ENCODE results near the gene CALCR. TPM values are rescaled to one million over a fixed set of nuclear protein-coding genes. Genes with fewer than 3 reads are reported as not detected.

The CALCR gene
- total RNA-seq, 1 donor from 2014 or later: not detected

DNA sequence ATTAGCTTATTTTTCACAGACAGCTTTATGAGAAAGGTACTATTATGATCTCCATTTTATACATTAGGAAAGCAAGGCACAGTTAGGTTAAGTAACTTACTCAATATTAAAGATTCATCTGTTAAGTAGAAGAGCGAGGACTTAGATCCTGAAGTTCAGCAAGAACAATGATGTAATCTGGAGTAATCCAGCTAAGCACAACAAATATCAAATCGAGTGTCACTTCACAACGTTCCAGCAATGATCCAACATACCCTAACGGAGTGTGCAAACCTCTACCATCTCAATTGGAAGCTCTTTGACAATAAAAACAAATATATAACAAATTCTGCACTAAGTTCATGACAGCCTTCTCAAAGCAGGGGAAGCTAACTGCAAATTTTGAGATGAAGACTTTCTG lies 121.3 kb downstream of the CALCR start:
- ATAC-seq (no peak), DNase-seq (no peak)
- TF ChIP-seq, protein P1, sequence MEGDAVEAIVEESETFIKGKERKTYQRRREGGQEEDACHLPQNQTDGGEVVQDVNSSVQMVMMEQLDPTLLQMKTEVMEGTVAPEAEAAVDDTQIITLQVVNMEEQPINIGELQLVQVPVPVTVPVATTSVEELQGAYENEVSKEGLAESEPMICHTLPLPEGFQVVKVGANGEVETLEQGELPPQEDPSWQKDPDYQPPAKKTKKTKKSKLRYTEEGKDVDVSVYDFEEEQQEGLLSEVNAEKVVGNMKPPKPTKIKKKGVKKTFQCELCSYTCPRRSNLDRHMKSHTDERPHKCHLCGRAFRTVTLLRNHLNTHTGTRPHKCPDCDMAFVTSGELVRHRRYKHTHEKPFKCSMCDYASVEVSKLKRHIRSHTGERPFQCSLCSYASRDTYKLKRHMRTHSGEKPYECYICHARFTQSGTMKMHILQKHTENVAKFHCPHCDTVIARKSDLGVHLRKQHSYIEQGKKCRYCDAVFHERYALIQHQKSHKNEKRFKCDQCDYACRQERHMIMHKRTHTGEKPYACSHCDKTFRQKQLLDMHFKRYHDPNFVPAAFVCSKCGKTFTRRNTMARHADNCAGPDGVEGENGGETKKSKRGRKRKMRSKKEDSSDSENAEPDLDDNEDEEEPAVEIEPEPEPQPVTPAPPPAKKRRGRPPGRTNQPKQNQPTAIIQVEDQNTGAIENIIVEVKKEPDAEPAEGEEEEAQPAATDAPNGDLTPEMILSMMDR (IDR thresholded peaks at IDR 0.05): no peak
- Histone ChIP-seq H3K36me3 (no peaks in the 10 kb centered on the region), H3K9me3 (no peaks in the 10 kb centered on the region), H3K4me3 (no peak overlapping the region), H3K27ac (no peak overlapping the region), H3K27me3 (no peaks in the 10 kb centered on the region), H3K4me1 (no peaks in the 10 kb centered on the region)
- intact Hi-C loops (cut with DNase I): no loop called here

DNA sequence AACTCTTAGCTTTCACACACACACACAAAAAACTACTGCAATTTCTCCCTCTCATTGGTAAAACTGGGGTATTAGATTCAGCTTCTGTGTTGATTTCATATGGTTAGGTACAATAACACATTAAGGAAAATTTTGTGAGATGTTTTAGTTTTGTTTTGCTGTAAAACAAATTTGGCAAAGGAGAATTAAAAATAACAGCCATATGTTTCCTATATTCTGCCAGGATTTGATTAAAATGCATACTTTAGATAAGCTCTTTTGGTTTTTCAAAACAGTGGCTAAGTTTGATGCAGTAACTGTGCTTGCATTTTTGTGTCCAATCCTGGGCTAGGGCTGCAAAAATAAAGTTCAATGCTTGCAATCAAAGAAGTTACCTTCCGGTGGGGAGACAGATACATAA lies 126.3 kb downstream of the CALCR start:
- H3K4me1 ChIP-seq: no peaks in the 10 kb centered on the region
- TF ChIP-seq, protein P1 (IDR thresholded peaks at IDR 0.05): no peak
- no peak overlapping the region for H3K27ac ChIP-seq
- no peaks in the 10 kb centered on the region for H3K36me3 ChIP-seq
- H3K4me3 ChIP-seq: no peak overlapping the region
- intact Hi-C loops (cut with DNase I): no loop called here
- DNase-seq (no peak), ATAC-seq (no peak)
- H3K27me3 ChIP-seq: no peaks in the 10 kb centered on the region
- H3K9me3 ChIP-seq: no peaks in the 10 kb centered on the region

DNA sequence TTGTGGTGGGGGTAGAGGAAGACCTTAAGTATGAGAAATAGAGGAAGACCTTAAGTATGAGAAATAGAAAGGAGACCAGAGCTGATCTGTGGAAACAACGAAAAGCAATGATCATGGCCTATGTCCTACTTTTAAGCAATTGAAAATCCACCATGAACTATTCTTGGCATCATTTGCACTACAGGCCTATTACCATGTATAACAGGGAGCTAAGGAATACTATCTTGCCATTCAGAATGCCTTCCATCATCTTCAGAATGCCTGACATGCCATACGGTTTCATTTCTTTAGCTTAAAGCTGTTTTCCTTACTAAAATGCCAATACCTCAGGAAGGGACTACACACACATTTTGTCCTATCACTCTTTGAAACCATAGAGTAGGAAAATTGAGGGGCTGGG lies 127.0 kb downstream of the CALCR start:
- TF ChIP-seq, protein P1 (IDR thresholded peaks at IDR 0.05): no peak
- H3K4me1 ChIP-seq: no peaks in the 10 kb centered on the region
- intact Hi-C loops (cut with DNase I): no loop called here
- no peak for ATAC-seq
- DNase-seq: no peak
- no peak overlapping the region for H3K27ac ChIP-seq
- no peaks in the 10 kb centered on the region for H3K9me3 ChIP-seq
- no peaks in the 10 kb centered on the region for H3K27me3 ChIP-seq
- no peak overlapping the region for H3K4me3 ChIP-seq
- no peaks in the 10 kb centered on the region for H3K36me3 ChIP-seq

DNA sequence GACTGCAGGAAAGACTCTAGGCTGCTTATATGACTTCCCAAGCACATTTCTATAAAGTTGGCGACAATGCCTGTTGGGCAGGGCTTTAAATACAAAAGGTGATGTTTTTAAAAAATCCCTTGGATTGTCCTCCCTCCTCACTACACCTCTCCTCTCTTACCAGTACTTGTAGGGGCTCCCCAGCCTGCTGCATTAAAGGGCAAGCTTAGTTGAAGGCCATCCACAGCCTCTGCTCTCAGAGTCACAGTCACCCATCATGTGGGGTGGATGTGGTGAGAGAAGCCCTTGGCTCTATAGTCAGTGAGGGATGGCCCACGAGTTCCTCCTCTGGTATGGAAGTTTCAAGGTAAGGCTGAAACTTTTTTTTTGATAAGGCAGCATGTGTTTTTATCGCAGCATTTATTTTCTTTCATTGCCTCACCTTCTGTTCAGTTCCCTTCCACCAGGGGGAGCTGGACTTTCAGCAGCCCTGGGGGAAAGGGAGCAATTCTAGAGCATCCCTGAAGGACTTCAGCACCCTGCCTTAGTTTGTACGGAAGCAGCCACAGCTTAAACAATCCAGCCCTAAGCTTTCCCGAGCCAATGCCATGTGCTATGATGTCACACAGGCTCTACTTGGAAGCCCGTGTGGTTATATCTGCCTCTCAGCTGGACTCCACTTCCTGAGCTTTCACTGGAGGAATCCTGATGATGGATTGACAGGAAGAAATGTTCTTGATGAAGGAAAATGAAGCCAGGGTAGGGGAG lies 131.9 kb downstream of the CALCR start:
- intact Hi-C loops (cut with DNase I): no loop called here
- ATAC-seq: peak; percentile 81
- TF ChIP-seq, protein P1 (IDR thresholded peaks at IDR 0.05): peak; percentile 59
- no peak overlapping the region for H3K27ac ChIP-seq
- no peaks in the 10 kb centered on the region for H3K4me1 ChIP-seq
- no peaks in the 10 kb centered on the region for H3K36me3 ChIP-seq
- no peak for DNase-seq
- H3K27me3 ChIP-seq: no peaks in the 10 kb centered on the region
- H3K9me3 ChIP-seq: no peaks in the 10 kb centered on the region
- no peak overlapping the region for H3K4me3 ChIP-seq

DNA sequence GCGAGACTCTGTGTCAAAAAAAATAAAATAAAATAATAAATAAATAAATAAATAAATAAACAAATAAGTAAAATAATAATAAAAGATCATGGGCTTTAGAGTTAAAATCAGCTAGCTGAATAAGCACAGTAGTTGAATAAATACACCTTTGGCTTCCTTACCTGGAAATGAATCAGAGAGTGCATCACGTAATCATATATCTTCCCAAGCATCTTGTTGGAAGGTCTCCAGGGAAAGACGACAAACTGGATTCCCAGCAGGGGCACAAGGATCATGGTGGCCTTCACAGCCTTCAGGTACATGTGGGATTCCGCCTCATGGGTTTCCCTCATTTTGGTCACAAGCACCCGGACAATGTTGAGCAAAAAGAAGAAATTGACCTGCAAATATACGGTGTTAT lies 138.7 kb downstream of the CALCR start:
- no peaks in the 10 kb centered on the region for H3K4me1 ChIP-seq
- no peak for ATAC-seq
- no peaks in the 10 kb centered on the region for H3K27me3 ChIP-seq
- DNase-seq: no peak
- intact Hi-C loops (cut with DNase I): no loop called here
- no peak overlapping the region for H3K4me3 ChIP-seq
- TF ChIP-seq, protein P1 (IDR thresholded peaks at IDR 0.05): no peak
- H3K36me3 ChIP-seq: no peaks in the 10 kb centered on the region
- no peak overlapping the region for H3K27ac ChIP-seq
- no peaks in the 10 kb centered on the region for H3K9me3 ChIP-seq

DNA sequence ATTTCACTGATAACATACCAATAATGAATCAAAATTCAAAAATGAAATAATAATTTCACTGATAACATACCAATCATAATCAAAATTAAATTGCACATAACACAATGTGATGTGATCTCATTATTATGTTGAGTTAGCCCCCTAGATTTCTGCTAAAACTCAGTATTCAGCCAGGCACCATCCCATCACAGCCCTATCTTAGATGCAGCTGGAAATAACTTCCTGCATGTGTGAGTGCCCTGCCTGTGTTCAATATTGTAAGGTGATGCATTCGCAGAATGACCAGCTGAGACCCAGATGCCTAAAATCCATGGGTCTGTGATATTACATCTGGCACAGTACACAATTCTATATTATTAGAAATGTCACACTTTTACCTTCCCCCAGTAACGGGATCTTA lies 142.4 kb downstream of the CALCR start:
- Histone ChIP-seq H3K27ac (no peak overlapping the region), H3K4me1 (no peaks in the 10 kb centered on the region), H3K4me3 (no peak overlapping the region), H3K9me3 (no peaks in the 10 kb centered on the region), H3K36me3 (no peaks in the 10 kb centered on the region), H3K27me3 (no peaks in the 10 kb centered on the region)
- DNase-seq (no peak), ATAC-seq (no peak)
- TF ChIP-seq, protein P1 (IDR thresholded peaks at IDR 0.05): no peak
- intact Hi-C loops (cut with DNase I): no loop called here

All from upper lobe of right lung (tissue), 1 donor.